Measurements from ENCODE around the gene TBC1D16. TPM values are rescaled to one million over a fixed set of nuclear protein-coding genes. Genes with fewer than 3 reads are reported as not detected.

TBC1D16 gene
- total and polyA plus RNA-seq, 8 donors, result 4.9 to 31.4 (median 19.7) TPM

DNA sequence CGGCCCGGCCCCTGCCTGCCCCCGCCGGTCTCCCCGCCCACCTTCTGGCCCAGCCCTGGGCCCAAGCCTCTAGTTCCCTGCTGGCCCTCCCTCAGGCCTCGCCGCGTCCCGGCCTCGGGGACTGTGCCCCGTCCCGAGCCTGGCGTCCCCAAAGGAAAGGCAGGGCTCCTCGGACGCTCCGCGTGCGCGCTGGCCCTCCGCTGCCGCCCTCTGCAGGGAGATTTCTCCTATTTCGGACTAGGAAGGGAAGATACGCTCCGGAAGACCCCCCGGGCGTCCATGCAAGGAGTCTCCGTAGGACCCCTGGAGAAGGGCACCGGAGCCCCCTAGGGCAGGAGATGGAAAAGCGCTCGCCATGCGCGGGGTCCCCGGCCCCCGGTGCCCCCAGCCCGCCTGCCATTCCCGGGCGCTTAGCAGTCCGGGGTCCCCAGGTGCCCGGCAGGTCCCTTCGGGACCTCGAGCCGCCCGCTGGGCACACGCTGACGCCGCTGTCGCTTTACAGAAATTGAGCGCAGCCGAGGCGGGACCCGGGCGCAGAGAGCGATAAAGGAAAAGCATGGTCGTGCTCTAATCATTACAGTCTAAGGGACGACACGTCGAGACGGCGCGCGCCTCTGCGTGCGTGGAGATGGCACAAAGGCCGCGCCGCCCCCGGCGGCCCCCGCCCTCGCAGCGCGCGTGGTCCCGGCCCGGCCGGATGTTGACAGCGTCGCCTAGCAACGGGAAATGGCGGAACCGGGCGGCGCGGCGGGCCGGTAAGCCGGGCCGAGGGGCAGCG is 454 bp upstream of the TBC1D16 start, which contains the start of gene CCDC40:
Gene CCDC40, plus strand, starts transcription at position 706 of the 778 bp plus-strand sequence. Its CDS starts 21 bp downstream, at position 727.
- intact Hi-C loops (cut with DNase I), result no loop called here
- Histone ChIP-seq H3K27ac (peak within 1 kb of the TSS; percentile 84 to 90 (median 86)), H3K9me3 (no peaks in the 10 kb centered on the region), H3K36me3 (no peaks in the 10 kb centered on the region), H3K27me3 (no peaks in the 10 kb centered on the region), H3K4me3 (peak within 1 kb of the TSS; percentile 67 to 89 (median 79)), H3K4me1 (peaks cover 0 to 6% (median 4%) of the 10 kb centered on the region in 3 donors)
- ATAC-seq, result peak; percentile 92 to 96 (median 93)
- no peak for FAIRE-seq
- peak; percentile 84 to 96 (median 90) for DNase-seq
- TF ChIP-seq, protein P1, sequence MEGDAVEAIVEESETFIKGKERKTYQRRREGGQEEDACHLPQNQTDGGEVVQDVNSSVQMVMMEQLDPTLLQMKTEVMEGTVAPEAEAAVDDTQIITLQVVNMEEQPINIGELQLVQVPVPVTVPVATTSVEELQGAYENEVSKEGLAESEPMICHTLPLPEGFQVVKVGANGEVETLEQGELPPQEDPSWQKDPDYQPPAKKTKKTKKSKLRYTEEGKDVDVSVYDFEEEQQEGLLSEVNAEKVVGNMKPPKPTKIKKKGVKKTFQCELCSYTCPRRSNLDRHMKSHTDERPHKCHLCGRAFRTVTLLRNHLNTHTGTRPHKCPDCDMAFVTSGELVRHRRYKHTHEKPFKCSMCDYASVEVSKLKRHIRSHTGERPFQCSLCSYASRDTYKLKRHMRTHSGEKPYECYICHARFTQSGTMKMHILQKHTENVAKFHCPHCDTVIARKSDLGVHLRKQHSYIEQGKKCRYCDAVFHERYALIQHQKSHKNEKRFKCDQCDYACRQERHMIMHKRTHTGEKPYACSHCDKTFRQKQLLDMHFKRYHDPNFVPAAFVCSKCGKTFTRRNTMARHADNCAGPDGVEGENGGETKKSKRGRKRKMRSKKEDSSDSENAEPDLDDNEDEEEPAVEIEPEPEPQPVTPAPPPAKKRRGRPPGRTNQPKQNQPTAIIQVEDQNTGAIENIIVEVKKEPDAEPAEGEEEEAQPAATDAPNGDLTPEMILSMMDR (IDR thresholded peaks at IDR 0.05), result no peak
- 0% methylated on average over 48 to 89 of the region's 89 CpGs for WGBS, 2 donors

DNA sequence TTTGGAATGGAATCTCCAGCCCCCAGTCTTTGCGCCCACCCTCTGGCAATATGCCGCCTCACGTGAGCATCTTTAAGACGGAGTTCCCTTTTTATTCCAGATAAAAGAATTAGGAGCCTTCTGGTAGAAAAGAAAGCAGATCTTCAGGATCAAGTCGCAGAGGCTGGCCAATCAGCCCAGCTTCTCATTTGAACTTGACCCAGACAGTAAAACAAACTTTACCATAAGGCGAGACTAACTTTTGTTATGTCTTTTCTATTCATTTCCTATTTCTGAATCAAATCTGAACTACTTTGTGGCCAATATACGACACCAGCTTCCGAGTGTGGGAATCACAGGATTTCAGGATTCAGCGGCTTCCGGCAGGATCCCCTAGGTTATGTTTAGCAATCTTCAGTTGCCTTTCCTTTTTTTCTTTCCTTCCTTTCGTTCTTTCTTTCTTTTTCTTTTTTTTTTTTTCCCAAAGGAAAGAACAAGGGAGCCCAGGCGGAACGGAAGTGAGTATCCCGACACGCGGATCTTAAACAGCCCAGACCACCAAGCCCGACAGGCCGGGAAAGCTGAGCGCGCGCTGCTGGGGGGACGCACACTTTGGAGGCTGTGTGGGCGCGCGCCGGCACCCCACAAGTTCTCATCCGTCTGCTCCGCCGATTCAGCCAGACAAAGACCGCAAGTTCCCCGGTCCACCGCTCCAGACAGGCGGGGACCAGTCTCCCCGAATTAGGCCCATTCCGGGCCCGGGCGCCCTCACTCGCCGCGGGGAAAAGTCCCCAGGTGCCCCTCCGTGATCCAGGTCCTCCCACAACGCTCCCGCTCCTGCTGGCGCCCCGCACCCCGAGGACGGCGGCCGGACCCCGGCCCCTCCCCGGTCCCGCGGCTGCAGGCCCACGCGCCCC is 633 bp downstream of the TBC1D16 start:
- TF ChIP-seq, protein P1 (IDR thresholded peaks at IDR 0.05), result no peak
- peak overlapping the region; percentile 58 to 77 (median 68) for H3K27ac ChIP-seq
- ATAC-seq (no peak), FAIRE-seq (no peak), DNase-seq (peak in 4 of 6 donors; percentile 37 to 84 (median 58))
- WGBS, 2 donors, result 1% methylated on average over 40 to 55 of the region's 55 CpGs
- H3K36me3 ChIP-seq, result no peaks in the 10 kb centered on the region
- peak overlapping the region; percentile 67 to 89 (median 74) for H3K4me3 ChIP-seq
- intact Hi-C loops (cut with DNase I), result no loop called here
- peaks cover 6 to 16% (median 15%) of the 10 kb centered on the region in 3 donors for H3K4me1 ChIP-seq
- no peaks in the 10 kb centered on the region for H3K9me3 ChIP-seq
- no peaks in the 10 kb centered on the region for H3K27me3 ChIP-seq

DNA sequence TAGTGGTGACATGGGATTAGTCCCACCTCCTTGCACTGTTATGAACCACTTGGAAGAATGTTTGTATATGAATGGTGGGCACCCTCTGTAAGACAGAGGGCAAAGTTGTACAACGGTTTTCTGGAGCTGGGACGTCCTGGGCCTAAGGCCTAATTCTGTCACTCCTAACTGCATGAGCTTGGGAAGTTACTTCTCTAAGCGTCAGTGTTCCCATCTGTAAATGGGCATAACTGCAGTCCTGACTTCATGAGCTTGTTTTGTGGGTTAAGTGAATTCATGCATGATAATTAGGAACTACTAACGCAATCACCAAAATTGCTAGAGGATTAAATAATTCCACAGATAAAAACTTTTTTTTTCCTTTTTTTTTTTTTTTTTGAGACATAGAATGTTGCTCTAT is 1.8 kb downstream of the TBC1D16 start:
- 88 to 89% methylated on average over 4 of the region's 4 CpGs for WGBS, 2 donors
- Histone ChIP-seq H3K36me3 (no peaks in the 10 kb centered on the region), H3K4me1 (peaks cover 18 to 27% (median 25%) of the 10 kb centered on the region in 3 donors), H3K9me3 (no peaks in the 10 kb centered on the region), H3K27me3 (no peaks in the 10 kb centered on the region), H3K27ac (no peak overlapping the region), H3K4me3 (no peak overlapping the region)
- FAIRE-seq, result no peak
- DNase-seq, result no peak
- intact Hi-C loops (cut with DNase I), result no loop called here
- TF ChIP-seq, protein P1 (IDR thresholded peaks at IDR 0.05), result no peak
- no peak for ATAC-seq

DNA sequence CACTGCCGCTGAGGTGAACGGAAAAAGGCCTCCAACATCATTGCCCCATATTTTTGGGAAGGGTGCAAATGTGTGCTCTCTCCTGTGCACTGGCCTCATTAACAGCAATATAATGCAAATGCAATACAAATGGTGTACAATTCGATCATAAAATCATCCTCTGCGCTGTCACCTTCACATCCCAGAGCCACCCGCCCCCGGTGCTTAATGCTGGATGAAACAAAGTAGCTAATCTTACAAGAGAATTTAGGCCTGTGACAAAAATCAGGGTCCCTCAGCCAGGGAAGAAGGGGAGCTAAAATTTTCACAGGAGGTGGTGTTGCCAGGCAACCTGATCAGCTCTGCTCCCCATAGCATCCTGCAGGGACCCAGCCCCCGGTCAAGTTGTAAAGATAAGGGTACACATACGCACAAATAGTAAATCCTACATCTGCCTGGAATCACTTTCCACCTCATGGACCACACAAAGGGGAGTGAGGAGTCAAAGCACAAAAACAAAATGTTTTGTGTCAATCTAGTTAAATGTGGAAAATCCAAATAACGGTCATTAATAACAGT is 3.0 kb downstream of the TBC1D16 start:
- H3K4me1 ChIP-seq, result peaks cover 29 to 35% (median 34%) of the 10 kb centered on the region in 3 donors

More for the DNA sequence above, 3.0 kb downstream of the TBC1D16 start:
- ATAC-seq (no peak), DNase-seq (no peak), FAIRE-seq (no peak)
- WGBS, 2 donors, result 95 to 97% methylated on average over 9 of the region's 9 CpGs
- intact Hi-C loops (cut with DNase I), result no loop called here
- Histone ChIP-seq H3K9me3 (no peaks in the 10 kb centered on the region), H3K36me3 (no peaks in the 10 kb centered on the region), H3K4me3 (no peak overlapping the region), H3K27ac (no peak overlapping the region), H3K27me3 (no peaks in the 10 kb centered on the region)
- TF ChIP-seq, protein P1 (IDR thresholded peaks at IDR 0.05), result no peak

Data from pancreas (tissue), 10 donors.